Measurements from ENCODE around the gene CFAP299.
A peak's percentile ranks its signal among the peaks of the same experiment; 100 is the strongest.

CFAP299 gene

DNA sequence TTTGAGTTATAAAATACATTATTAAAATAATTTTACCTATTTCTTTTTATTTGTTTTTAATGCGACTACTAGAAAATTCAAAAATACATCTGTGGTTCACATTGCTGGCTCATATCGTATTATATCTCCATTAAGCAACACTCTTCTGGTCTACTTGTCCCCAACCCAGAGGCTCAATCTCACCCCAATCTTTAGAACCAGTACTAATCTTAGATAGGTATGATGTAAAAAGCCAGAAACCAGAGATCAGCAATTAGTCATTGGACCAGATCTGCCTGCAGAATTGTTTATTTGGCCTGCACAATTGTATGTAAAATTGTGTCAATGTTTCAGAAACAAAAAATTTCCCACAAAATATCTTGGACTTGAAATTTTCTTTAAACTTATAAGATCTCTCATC, 539.4 kb downstream of the CFAP299 start:
- no peaks in the 10 kb centered on the region for H3K9me2 ChIP-seq (replicated peaks; ENCODE audit: insufficient read depth, low read length)
- H3F3A ChIP-seq (ENCODE audit: insufficient read depth) = 0 out of 2 replicates have a peak, but pooled peaks cover 4% of the 10 kb centered on the region
- no peaks in the 10 kb centered on the region for H3K9me3 ChIP-seq (ENCODE audit: insufficient read depth, low read length)
- no peak for TF ChIP-seq EZH2phosphoT487 (conservative IDR thresholded peaks at IDR 0.05; ENCODE audit: low read length)
- TF ChIP-seq, protein P1, sequence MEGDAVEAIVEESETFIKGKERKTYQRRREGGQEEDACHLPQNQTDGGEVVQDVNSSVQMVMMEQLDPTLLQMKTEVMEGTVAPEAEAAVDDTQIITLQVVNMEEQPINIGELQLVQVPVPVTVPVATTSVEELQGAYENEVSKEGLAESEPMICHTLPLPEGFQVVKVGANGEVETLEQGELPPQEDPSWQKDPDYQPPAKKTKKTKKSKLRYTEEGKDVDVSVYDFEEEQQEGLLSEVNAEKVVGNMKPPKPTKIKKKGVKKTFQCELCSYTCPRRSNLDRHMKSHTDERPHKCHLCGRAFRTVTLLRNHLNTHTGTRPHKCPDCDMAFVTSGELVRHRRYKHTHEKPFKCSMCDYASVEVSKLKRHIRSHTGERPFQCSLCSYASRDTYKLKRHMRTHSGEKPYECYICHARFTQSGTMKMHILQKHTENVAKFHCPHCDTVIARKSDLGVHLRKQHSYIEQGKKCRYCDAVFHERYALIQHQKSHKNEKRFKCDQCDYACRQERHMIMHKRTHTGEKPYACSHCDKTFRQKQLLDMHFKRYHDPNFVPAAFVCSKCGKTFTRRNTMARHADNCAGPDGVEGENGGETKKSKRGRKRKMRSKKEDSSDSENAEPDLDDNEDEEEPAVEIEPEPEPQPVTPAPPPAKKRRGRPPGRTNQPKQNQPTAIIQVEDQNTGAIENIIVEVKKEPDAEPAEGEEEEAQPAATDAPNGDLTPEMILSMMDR (IDR thresholded peaks at IDR 0.05; ENCODE audit: insufficient read depth, low read length, poor library complexity, severe bottlenecking) = no peak
- H3K27ac ChIP-seq (ENCODE audit: low read depth, low read length) = peak overlapping the region; percentile 76
- H4K20me1 ChIP-seq (ENCODE audit: low read depth, low read length) = no peaks in the 10 kb centered on the region
- H3K4me2 ChIP-seq (ENCODE audit: low read depth, low read length, poor library complexity, severe bottlenecking) = peak overlapping the region; percentile 14
- no peaks in the 10 kb centered on the region for H3K79me2 ChIP-seq (ENCODE audit: insufficient read depth, low read length)
- no peak overlapping the region for H3K9ac ChIP-seq (ENCODE audit: low read length)
- H3K36me3 ChIP-seq (ENCODE audit: low read length) = no peaks in the 10 kb centered on the region
- no peak overlapping the region for H3K4me3 ChIP-seq (ENCODE audit: insufficient read depth, low read length, poor library complexity, severe bottlenecking)
- H3K27me3 ChIP-seq (ENCODE audit: low read length) = no peaks in the 10 kb centered on the region
- H2AFZ ChIP-seq (ENCODE audit: low read depth, low read length, severe bottlenecking) = no peak overlapping the region

DNA sequence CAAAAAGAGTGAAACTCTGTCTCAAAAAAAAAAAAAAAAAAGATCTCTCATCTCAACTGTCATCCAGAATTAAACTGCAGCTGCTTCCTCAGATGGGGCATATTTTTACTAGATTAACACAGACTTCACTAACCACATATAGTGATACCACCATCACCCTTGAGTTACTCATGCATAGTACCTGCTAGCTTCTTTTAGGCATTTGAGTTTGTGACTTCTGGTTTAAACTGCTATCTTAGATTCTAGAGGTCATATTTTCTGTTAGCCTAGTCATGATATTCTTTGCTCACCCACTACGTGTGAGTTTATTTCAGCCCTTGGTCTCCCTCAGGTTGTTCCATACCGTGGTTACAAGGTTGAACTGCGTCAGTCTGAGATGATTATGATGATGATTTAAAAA, 540.1 kb downstream of the CFAP299 start:
- peak overlapping the region; percentile 50 for H3K4me2 ChIP-seq (ENCODE audit: low read depth, low read length, poor library complexity, severe bottlenecking)

DNA sequence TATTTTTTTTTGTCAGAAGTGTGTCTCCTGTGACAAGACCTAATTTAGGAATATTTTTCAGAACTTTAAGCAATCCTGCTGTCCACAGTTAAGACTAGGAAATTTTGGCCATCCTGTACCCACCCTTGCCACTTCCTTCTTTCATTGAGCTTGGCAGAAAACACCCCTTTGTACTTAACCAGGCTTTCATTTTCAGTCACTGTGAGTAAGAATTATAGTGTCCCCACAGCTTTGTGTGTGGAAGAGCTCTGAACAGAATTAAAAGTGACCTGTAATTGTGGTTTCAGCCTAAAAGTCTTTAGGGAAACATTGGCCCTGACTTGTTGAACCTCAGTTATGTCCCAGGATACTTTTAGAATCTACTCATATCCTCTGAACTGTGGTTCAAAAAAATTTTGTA, 541.3 kb downstream of the CFAP299 start:
- Histone ChIP-seq H2AFZ (ENCODE audit: low read depth, low read length, severe bottlenecking) (no peak overlapping the region), H3K79me2 (ENCODE audit: insufficient read depth, low read length) (no peaks in the 10 kb centered on the region), H3F3A (ENCODE audit: insufficient read depth) (0 out of 2 replicates have a peak, but pooled peaks cover 4% of the 10 kb centered on the region), H3K9me3 (ENCODE audit: insufficient read depth, low read length) (no peaks in the 10 kb centered on the region), H3K4me3 (ENCODE audit: insufficient read depth, low read length, poor library complexity, severe bottlenecking) (no peak overlapping the region), H4K20me1 (ENCODE audit: low read depth, low read length) (no peaks in the 10 kb centered on the region), H3K9me2 (replicated peaks; ENCODE audit: insufficient read depth, low read length) (no peaks in the 10 kb centered on the region), H3K36me3 (ENCODE audit: low read length) (no peaks in the 10 kb centered on the region), H3K27ac (ENCODE audit: low read depth, low read length) (peak overlapping the region; percentile 95), H3K4me2 (ENCODE audit: low read depth, low read length, poor library complexity, severe bottlenecking) (peak overlapping the region; percentile 50), H3K27me3 (ENCODE audit: low read length) (no peaks in the 10 kb centered on the region), H3K9ac (ENCODE audit: low read length) (peak overlapping the region; percentile 31)
- TF ChIP-seq, protein P1 (IDR thresholded peaks at IDR 0.05; ENCODE audit: insufficient read depth, low read length, poor library complexity, severe bottlenecking) = no peak
- no peak for TF ChIP-seq EZH2phosphoT487 (conservative IDR thresholded peaks at IDR 0.05; ENCODE audit: low read length)

More for the DNA sequence above, 540.1 kb downstream of the CFAP299 start:
- H3K9me2 ChIP-seq (replicated peaks; ENCODE audit: insufficient read depth, low read length) = no peaks in the 10 kb centered on the region
- H3K9me3 ChIP-seq (ENCODE audit: insufficient read depth, low read length) = no peaks in the 10 kb centered on the region
- peak overlapping the region; percentile 95 for H3K27ac ChIP-seq (ENCODE audit: low read depth, low read length)
- H3K36me3 ChIP-seq (ENCODE audit: low read length) = no peaks in the 10 kb centered on the region
- H2AFZ ChIP-seq (ENCODE audit: low read depth, low read length, severe bottlenecking) = no peak overlapping the region
- H4K20me1 ChIP-seq (ENCODE audit: low read depth, low read length) = no peaks in the 10 kb centered on the region
- TF ChIP-seq EZH2phosphoT487 (conservative IDR thresholded peaks at IDR 0.05; ENCODE audit: low read length) = no peak
- TF ChIP-seq, protein P1 (IDR thresholded peaks at IDR 0.05; ENCODE audit: insufficient read depth, low read length, poor library complexity, severe bottlenecking) = no peak
- no peaks in the 10 kb centered on the region for H3K79me2 ChIP-seq (ENCODE audit: insufficient read depth, low read length)
- H3K27me3 ChIP-seq (ENCODE audit: low read length) = no peaks in the 10 kb centered on the region
- no peak overlapping the region for H3K4me3 ChIP-seq (ENCODE audit: insufficient read depth, low read length, poor library complexity, severe bottlenecking)
- 0 out of 2 replicates have a peak, but pooled peaks cover 4% of the 10 kb centered on the region for H3F3A ChIP-seq (ENCODE audit: insufficient read depth)
- no peak overlapping the region for H3K9ac ChIP-seq (ENCODE audit: low read length)
